ENCODE data around the gene RS1. TPM values are rescaled to one million over a fixed set of nuclear protein-coding genes. Genes with fewer than 3 reads are reported as not detected.
A peak's percentile ranks its signal among the peaks of the same experiment; 100 is the strongest.

Gene RS1
- total and polyA plus RNA-seq, 2 donors from 2014 or later = 0.44 TPM; not detected in 1

DNA sequence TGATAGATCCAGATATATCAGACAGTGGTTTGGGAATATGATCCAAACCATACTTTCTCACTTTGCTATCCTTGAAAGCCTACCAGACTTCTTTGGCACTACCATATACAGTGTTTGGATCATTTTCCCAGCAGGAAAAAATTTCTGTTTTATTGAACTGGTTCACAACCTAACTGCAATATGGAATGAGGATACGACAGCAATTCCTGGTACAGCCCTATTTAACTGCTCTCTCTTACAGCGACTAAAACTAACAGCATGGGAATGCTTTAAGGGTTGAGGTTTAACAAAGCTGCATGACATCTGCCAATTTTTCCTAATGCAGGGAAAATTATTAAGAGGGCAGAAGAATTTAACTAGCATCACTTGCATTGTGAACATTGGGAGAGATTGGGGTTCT is 47.3 kb downstream of the RS1 start:
- no peak for TF ChIP-seq CTCF (IDR thresholded peaks at IDR 0.05; ENCODE audit: borderline replicate concordance, extremely low read depth, insufficient read depth)
- H3K27me3 ChIP-seq (ENCODE audit: control insufficient read depth, insufficient read depth, low read length) = no peaks in the 10 kb centered on the region
- FAIRE-seq (no peak), DNase-seq (no peak)
- peaks cover 0 to 3% (median 0%) of the 10 kb centered on the region in 3 donors for H3K36me3 ChIP-seq (ENCODE audit: control insufficient read depth in 2 of 3, insufficient read depth in 3 of 3, low read length in 3 of 3)
- H3K4me1 ChIP-seq (ENCODE audit: control insufficient read depth in 2 of 3, insufficient read depth in 2 of 3, low read depth in 1 of 3, low read length in 3 of 3) = no peaks in the 10 kb centered on the region
- no peak overlapping the region for H3K4me3 ChIP-seq (ENCODE audit: low read length in 3 of 3)
- H3K9ac ChIP-seq (ENCODE audit: low read length in 3 of 3) = no peak overlapping the region
- no peaks in the 10 kb centered on the region for H3K9me3 ChIP-seq (ENCODE audit: control insufficient read depth in 2 of 3, insufficient read depth in 1 of 3, low read length in 3 of 3)
- no peak overlapping the region for H3K27ac ChIP-seq (ENCODE audit: low read depth in 2 of 2, low read length in 2 of 2)
- intact Hi-C loops (cut with DNase I) = no loop called here

GRCh38 chrX:18620349-18620748 is 51.6 kb downstream of the RS1 start:
- no peaks in the 10 kb centered on the region for H3K4me1 ChIP-seq (ENCODE audit: control insufficient read depth in 2 of 3, insufficient read depth in 2 of 3, low read depth in 1 of 3, low read length in 3 of 3)
- no peak for TF ChIP-seq CTCF (IDR thresholded peaks at IDR 0.05; ENCODE audit: borderline replicate concordance, extremely low read depth, insufficient read depth)
- intact Hi-C loops (cut with DNase I) = no loop called here
- no peak overlapping the region for H3K4me3 ChIP-seq (ENCODE audit: low read length in 3 of 3)
- H3K9ac ChIP-seq (ENCODE audit: low read length in 3 of 3) = no peak overlapping the region
- DNase-seq (peak in 1 of 5 donors; percentile 7), FAIRE-seq (no peak)
- H3K27me3 ChIP-seq (ENCODE audit: control insufficient read depth, insufficient read depth, low read length) = no peaks in the 10 kb centered on the region
- no peaks in the 10 kb centered on the region for H3K9me3 ChIP-seq (ENCODE audit: control insufficient read depth in 2 of 3, insufficient read depth in 1 of 3, low read length in 3 of 3)
- peaks cover 0 to 2% (median 0%) of the 10 kb centered on the region in 3 donors for H3K36me3 ChIP-seq (ENCODE audit: control insufficient read depth in 2 of 3, insufficient read depth in 3 of 3, low read length in 3 of 3)
- no peak overlapping the region for H3K27ac ChIP-seq (ENCODE audit: low read depth in 2 of 2, low read length in 2 of 2)

DNA sequence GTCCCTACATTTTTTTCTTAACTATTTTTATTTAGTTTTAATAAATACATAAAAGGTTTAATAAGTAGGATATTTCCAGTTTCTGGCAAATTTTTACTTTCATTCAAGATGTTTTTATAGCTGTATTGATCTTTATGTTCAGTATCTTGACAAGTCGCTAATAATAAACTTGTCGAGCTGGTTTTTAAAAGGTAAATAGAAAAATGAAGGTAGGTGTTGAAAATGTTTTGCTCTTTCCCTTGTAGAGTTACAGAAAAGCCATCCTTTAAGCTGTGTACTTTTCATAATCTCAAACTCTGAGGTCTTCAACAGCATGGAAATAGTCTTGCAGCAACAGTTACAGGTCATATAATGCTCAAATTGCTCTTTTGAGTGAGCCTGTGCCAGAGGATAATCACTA is 52.6 kb downstream of the RS1 start:
- DNase-seq (peak in 1 of 5 donors; percentile 1), FAIRE-seq (no peak)
- H3K9me3 ChIP-seq (ENCODE audit: control insufficient read depth in 2 of 3, insufficient read depth in 1 of 3, low read length in 3 of 3) = no peaks in the 10 kb centered on the region
- H3K9ac ChIP-seq (ENCODE audit: low read length in 3 of 3) = no peak overlapping the region
- H3K4me3 ChIP-seq (ENCODE audit: low read length in 3 of 3) = no peak overlapping the region
- no peaks in the 10 kb centered on the region for H3K4me1 ChIP-seq (ENCODE audit: control insufficient read depth in 2 of 3, insufficient read depth in 2 of 3, low read depth in 1 of 3, low read length in 3 of 3)
- intact Hi-C loops (cut with DNase I) = no loop called here
- TF ChIP-seq CTCF (IDR thresholded peaks at IDR 0.05; ENCODE audit: borderline replicate concordance, extremely low read depth, insufficient read depth) = no peak
- no peaks in the 10 kb centered on the region for H3K36me3 ChIP-seq (ENCODE audit: control insufficient read depth in 2 of 3, insufficient read depth in 3 of 3, low read length in 3 of 3)
- no peak overlapping the region for H3K27ac ChIP-seq (ENCODE audit: low read depth in 2 of 2, low read length in 2 of 2)
- H3K27me3 ChIP-seq (ENCODE audit: control insufficient read depth, insufficient read depth, low read length) = no peaks in the 10 kb centered on the region

GRCh38 chrX:18617407-18617750 is 54.5 kb downstream of the RS1 start:
- H3K27me3 ChIP-seq (ENCODE audit: control insufficient read depth, insufficient read depth, low read length) = no peaks in the 10 kb centered on the region
- no peak for FAIRE-seq
- no peak for TF ChIP-seq CTCF (IDR thresholded peaks at IDR 0.05; ENCODE audit: borderline replicate concordance, extremely low read depth, insufficient read depth)
- no peak overlapping the region for H3K9ac ChIP-seq (ENCODE audit: low read length in 3 of 3)
- no peaks in the 10 kb centered on the region for H3K9me3 ChIP-seq (ENCODE audit: control insufficient read depth in 2 of 3, insufficient read depth in 1 of 3, low read length in 3 of 3)
- intact Hi-C loops (cut with DNase I) = no loop called here
- no peaks in the 10 kb centered on the region for H3K4me1 ChIP-seq (ENCODE audit: control insufficient read depth in 2 of 3, insufficient read depth in 2 of 3, low read depth in 1 of 3, low read length in 3 of 3)
- H3K27ac ChIP-seq (ENCODE audit: low read depth in 2 of 2, low read length in 2 of 2) = no peak overlapping the region
- no peaks in the 10 kb centered on the region for H3K36me3 ChIP-seq (ENCODE audit: control insufficient read depth in 2 of 3, insufficient read depth in 3 of 3, low read length in 3 of 3)
- H3K4me3 ChIP-seq (ENCODE audit: low read length in 3 of 3) = no peak overlapping the region
- DNase-seq = peak in 4 of 5 donors; percentile 22 to 75 (median 46)
